Measurements from ENCODE around the gene AAK1.
"Not testable (repeated sequence)": the region's sequence is repeated elsewhere in the genome, so short reads cannot be mapped to it uniquely, and the experiment has no call there.

The AAK1 gene

DNA sequence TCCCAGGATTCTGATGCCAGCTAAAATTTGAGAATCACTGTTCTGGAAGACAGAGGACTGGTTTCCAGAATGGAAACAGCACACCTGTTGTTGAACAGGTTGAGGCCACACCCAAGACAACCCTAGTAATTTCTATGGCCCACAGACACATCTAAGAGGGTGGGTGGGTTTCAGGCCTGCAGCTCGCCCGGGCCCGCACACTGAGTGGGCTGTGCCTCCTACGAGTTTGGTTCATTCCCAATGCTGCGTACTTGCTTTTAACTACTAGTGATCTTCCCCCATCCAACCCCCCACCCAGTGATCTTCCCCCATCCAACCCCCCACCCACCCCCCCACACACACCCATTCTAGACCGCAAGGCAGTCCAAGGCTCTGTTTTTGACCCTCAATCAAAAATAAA is 205.0 kb downstream of the AAK1 start:
- DNase-seq = no peak

- DNase-seq = no peak
Measured at GRCh38 chr2:69437751-69438154, 205.8 kb downstream of the AAK1 start.

DNA sequence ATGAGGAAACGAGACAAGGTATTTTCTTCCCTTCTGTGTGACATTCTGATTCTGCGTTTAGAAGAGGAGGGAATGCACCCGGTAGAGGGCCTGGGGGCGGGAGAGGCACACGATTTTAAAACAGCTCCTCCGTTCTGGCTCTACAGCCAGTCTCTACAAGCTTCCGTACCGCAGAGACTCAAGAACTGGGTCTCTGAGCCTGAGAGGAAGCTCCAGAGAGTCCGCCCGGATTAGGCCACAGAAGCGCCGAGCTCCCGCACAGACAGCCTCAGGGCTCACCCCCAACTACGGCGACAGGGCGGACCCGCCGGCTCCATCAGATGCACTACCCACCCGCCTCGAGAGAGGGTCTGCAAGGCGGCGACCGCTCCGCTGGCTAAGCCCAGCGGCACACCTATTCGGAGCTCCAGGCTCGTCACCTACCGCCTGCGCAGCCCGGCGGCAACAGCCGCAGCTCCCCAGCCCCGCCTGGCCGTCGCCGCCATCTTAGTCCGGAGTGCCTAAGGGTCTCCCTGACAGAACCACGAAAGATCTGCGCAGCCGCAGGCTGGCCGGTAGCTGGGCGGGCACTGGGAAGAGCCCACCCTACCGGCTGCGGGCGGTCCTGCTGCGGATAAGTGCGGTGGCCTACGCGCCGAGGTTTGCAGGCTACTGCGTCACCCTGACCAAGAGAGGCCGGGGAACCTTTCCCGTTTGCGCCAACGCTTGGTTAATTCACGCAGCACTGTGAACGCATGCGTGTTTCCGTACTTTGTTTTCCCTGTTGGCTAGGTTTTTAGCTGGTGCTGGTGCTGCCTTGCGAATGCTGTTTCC is 206.4 kb downstream of the AAK1 start, which contains the start of gene NFU1:
NFU1 (minus strand) TSS at position 498 of the 813 bp plus-strand sequence; CDS start at position 485, 13 bp downstream.
- DNase-seq = peak; percentile 87

DNA sequence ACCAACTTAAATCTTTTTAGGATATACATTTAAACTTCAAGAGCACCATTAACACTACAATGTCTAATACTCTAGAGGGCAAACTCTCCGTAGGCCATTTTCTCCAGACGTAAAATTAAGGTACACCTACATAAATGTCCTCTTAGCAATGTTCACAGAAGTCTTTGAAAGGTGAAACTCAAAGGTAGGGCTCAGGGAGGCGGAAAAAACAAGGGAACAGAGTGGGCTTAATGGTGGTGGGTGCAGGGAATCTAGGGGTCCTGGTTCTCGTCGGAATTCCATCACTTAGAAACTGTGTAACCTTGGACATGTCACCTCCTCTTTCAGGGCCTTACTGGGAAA is 207.0 kb downstream of the AAK1 start:
- no peak for DNase-seq

GRCh38 chr2:69434753-69435152 is 208.8 kb downstream of the AAK1 start:
- DNase-seq = no peak

- no peak for DNase-seq
Measured at GRCh38 chr2:69429491-69430183, 213.9 kb downstream of the AAK1 start.

GRCh38 chr2:69428981-69429380 is 214.6 kb downstream of the AAK1 start:
- no peak for DNase-seq

DNA sequence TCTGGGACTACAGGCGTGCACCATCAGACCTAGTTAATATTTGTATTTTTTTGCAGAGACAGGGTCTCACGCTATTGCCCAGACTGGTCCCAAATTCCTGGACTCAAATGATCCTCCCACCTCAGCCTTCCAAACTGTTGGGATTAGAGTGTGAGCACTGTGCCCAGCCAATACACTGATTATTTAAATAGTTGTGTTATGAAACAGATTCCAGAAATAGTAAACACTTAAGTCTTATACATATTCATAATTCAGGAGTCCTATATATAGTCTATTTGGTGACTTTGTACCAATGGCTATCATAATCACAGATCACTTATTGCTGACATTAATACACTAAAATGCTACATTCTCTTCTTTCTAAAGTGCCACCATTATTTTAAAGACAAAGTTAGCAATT is 219.1 kb downstream of the AAK1 start:
- no peak for DNase-seq

- DNase-seq = no peak
Measured at GRCh38 chr2:69422198-69422597, 221.3 kb downstream of the AAK1 start.

DNA sequence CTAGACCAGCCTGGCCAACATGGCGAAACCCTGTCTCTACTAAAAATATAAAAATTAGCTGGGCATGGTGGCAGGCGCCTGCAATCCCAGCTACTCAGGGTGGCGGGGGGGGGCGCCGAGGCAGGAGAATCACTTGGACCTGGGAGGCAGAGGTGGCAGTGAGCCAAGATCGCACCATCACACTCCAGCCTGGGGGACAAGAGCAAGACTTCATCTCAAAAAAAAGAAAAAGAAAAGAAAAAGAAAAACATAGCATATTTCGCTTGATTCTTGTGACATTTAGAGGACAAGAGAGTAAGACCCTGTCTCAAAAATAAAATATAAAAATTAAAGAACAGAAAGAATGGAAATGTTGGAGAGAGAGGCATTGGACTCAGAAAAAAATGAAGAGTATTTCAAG is 224.4 kb downstream of the AAK1 start:
- not testable (repeated sequence) for DNase-seq

DNA sequence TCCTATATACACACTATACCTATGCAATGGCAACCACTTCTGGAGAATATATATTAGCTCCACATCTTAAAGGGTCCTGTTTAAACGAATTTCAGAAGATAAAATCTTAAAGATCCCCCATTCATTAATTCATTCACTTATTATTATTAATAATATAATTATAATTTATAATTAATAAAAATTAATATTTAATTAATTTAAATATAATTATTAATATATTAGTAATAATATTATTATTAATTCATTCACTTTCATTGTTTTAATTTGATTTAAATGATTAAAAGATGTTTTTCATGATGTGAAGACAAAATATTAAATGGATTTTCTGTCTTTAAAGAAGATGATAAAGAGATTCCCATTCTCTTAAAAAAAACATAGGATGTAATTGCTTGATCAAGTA is 227.4 kb downstream of the AAK1 start:
- no peak for DNase-seq

Measured in CD4-positive, alpha-beta T cell treated with Interleukin-4 for 4 hours (primary cell).